GM23338 (cell line): Measurements from ENCODE around the gene R3HDM4. TPM values are rescaled to one million over a fixed set of nuclear protein-coding genes. Genes with fewer than 3 reads are reported as not detected.
"Not testable (repeated sequence)": the region's sequence is repeated elsewhere in the genome, so short reads cannot be mapped to it uniquely, and the experiment has no call there.

ENCODE experiments used
- ATAC-seq: fragments of 200-7000 bp; cut with Tn5 transposase; 3 replicates; pipeline ENCODE4 v1.9.1; 2020
- DNase-seq: peaks from one replicate; pipeline ENCODE4 v3.0.0-alpha.2; 2015; ENCODE audit warnings: low spot score
- H2AFZ ChIP-seq: fragments of 200-600 bp; sonication (generic); 2 replicates; pipeline ENCODE4 v1.8.0; 2016; ENCODE audit warnings: antibody characterized with exemption, mild to moderate bottlenecking, moderate library complexity
- H3F3A ChIP-seq: fragments of 200-600 bp; sonication (generic); replicated peaks from 2 replicates; pipeline ENCODE4 v1.8.0; 2017; ENCODE audit warnings: antibody characterized with exemption, mixed run types, low read depth
- H3K27ac ChIP-seq: fragments of 200-600 bp; sonication (generic); 2 replicates; pipeline ENCODE4 v1.6.1; 2016; ENCODE audit warnings: low read depth
- H3K27me3 ChIP-seq: fragments of 200-600 bp; sonication (generic); 2 replicates; pipeline ENCODE4 v1.8.0; 2016; ENCODE audit warnings: mild to moderate bottlenecking, mixed run types, moderate library complexity; ENCODE audit not compliant: insufficient read depth
- H3K36me3 ChIP-seq: fragments of 200-600 bp; sonication (generic); 2 replicates; pipeline ENCODE4 v1.8.0; 2016; ENCODE audit warnings: mild to moderate bottlenecking; ENCODE audit not compliant: insufficient read depth
- H3K4me1 ChIP-seq: fragments of 200-600 bp; sonication (generic); 2 replicates; pipeline ENCODE4 v1.8.0; 2016; ENCODE audit warnings: mild to moderate bottlenecking, moderate library complexity; ENCODE audit not compliant: insufficient read depth
- H3K4me2 ChIP-seq: fragments of 200-600 bp; sonication (generic); 2 replicates; pipeline ENCODE4 v1.7.1; 2017; ENCODE audit warnings: mixed run types
- H3K4me3 ChIP-seq: fragments of 200-600 bp; sonication (generic); 2 replicates; pipeline ENCODE4 v1.6.1; 2016; ENCODE audit warnings: mixed run types
- H3K79me2 ChIP-seq: fragments of 200-600 bp; sonication (generic); replicated peaks from 2 replicates; pipeline ENCODE4 v1.8.0; 2017; ENCODE audit warnings: mild to moderate bottlenecking; ENCODE audit not compliant: insufficient read depth
- H3K9me2 ChIP-seq: fragments of 200-600 bp; sonication (generic); 2 replicates; pipeline ENCODE4 v1.8.0; 2017; ENCODE audit not compliant: insufficient read depth
- H4K20me1 ChIP-seq: fragments of 200-600 bp; sonication (generic); replicated peaks from 2 replicates; pipeline ENCODE4 v1.8.0; 2017; ENCODE audit warnings: mild to moderate bottlenecking; ENCODE audit not compliant: insufficient read depth
- H3K27ac Mint-ChIP-seq: 2 replicates; pipeline ENCODE4 v1.8.0; 2020; ENCODE audit warnings: inconsistent platforms, mild to moderate bottlenecking, moderate library complexity, mixed read lengths
- H3K27me3 Mint-ChIP-seq: 3 replicates; pipeline ENCODE4 v1.8.0; 2022; ENCODE audit warnings: low read depth, mild to moderate bottlenecking, moderate library complexity, mixed read lengths, inconsistent platforms; ENCODE audit not compliant: insufficient read depth, poor library complexity
- H3K36me3 Mint-ChIP-seq: 3 replicates; pipeline ENCODE4 v1.8.0; 2021; ENCODE audit warnings: low read depth, mild to moderate bottlenecking, inconsistent platforms, moderate library complexity, mixed read lengths
- H3K4me1 Mint-ChIP-seq: 3 replicates; pipeline ENCODE4 v1.8.0; 2020; ENCODE audit warnings: mild to moderate bottlenecking, inconsistent platforms, mixed read lengths
- H3K4me3 Mint-ChIP-seq: 3 replicates; pipeline ENCODE4 v1.8.0; 2021; ENCODE audit warnings: moderate library complexity, mild to moderate bottlenecking, inconsistent platforms, mixed read lengths
- H3K9me3 Mint-ChIP-seq: 3 replicates; pipeline ENCODE4 v1.8.0; 2020; ENCODE audit warnings: moderate library complexity, mild to moderate bottlenecking, inconsistent platforms, mixed read lengths
- CREB1 ChIP-seq: fragments of 250-450 bp; sonication (Bioruptor Pico); IDR thresholded peaks from 2 replicates; pipeline ENCODE4 v1.5.0; 2020; ENCODE audit warnings: low read depth, mild to moderate bottlenecking, moderate library complexity
- CTCF ChIP-seq, 2 experiments: fragments of 200-600 bp in 1 of 2; sonication (generic) in 1 of 2; conservative IDR thresholded peaks; 2 replicates each; pipeline versions ENCODE4 v1.5.1 to v1.6.1; 2016 to 2017; ENCODE audit warnings: antibody characterized with exemption in 2 of 2, low read depth in 2 of 2, mild to moderate bottlenecking in 2 of 2, moderate library complexity in 1 of 2
- JUNB ChIP-seq: IDR thresholded peaks from one replicate; pipeline ENCODE4 v1.6.1; 2016; ENCODE audit warnings: antibody characterized with exemption; ENCODE audit not compliant: unreplicated experiment
- NANOG ChIP-seq: IDR thresholded peaks from 2 replicates; pipeline ENCODE4 v1.6.1; 2016; ENCODE audit warnings: antibody characterized with exemption, borderline replicate concordance
- POLR2AphosphoS5 ChIP-seq: IDR thresholded peaks from 2 replicates; pipeline ENCODE4 v1.6.1; 2016; ENCODE audit warnings: antibody characterized with exemption, low read depth
- REST ChIP-seq: IDR thresholded peaks from one replicate; pipeline ENCODE4 v1.6.1; 2018; ENCODE audit warnings: antibody characterized with exemption; ENCODE audit not compliant: unreplicated experiment
- STAT1 ChIP-seq: IDR thresholded peaks from one replicate; pipeline ENCODE4 v1.6.1; 2016; ENCODE audit warnings: antibody characterized with exemption; ENCODE audit not compliant: unreplicated experiment
- ZNF114 ChIP-seq: fragments of 250-450 bp; sonication (Bioruptor Pico); IDR thresholded peaks from 2 replicates; pipeline ENCODE4 v1.5.0; 2020; ENCODE audit warnings: mild to moderate bottlenecking, moderate library complexity
- ZNF331 ChIP-seq: fragments of 250-450 bp; sonication (Bioruptor Pico); IDR thresholded peaks from 2 replicates; pipeline ENCODE4 v1.5.0; 2020; ENCODE audit warnings: low read depth, mild to moderate bottlenecking, moderate library complexity
- polyA plus RNA-seq: library from polyadenylated mRNA; unstranded; fragments of >200 nt; fragmentation: Nextera tagmentation; extraction: Ambion mirVana; gene quantifications from 2 replicates; pipeline ENCODE4 v1.2.1, GENCODE V29; 2016
- total RNA-seq: library from RNA; depleted of rRNA; stranded (reverse); fragments of >200 nt; shearing (Covaris generic); gene quantifications from 2 replicates; pipeline ENCODE4 v1.2.3, GENCODE V29; 2014
- TF ChIP-seq, protein P1 (sequence below): IDR thresholded peaks from 2 replicates; pipeline ENCODE4 v1.6.1; 2016; ENCODE audit warnings: antibody characterized with exemption

Gene R3HDM4
- total and polyA plus RNA-seq, 2 experiments from 2014 or later = 76.5 to 87.1 TPM

DNA sequence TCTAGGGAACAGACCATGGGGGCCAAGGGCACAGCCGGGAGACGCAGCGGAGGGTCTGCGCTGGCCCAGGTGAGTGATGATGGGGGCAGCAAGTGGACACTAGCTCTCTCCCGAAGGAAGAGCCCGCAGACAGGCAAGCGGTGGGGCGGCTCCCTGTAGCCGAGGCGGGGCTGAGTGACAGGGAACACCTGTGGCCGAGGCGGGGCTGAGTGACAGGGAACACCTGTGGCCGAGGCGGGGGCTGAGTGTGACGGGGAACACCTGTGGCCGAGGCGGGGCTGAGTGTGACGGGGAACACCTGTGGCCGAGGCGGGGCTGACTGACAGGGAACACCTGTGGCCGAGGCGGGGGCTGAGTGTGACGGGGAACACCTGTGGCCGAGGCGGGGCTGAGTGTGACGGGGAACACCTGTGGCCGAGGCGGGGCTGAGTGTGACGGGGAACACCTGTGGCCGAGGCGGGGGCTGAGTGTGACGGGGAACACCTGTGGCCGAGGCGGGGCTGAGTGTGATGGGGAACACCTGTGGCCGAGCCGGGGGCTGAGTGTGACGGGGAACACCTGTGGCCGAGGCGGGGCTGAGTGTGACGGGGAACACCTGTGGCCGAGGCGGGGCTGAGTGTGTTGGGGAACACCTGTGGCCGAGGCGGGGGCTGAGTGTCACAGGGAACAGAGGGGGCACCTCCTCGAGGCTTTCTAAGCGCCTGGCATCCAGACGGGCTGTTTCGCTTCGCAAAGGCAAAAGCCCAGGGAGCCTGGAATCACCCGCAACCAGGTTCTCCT lies 21.4 kb downstream of the R3HDM4 start:
- not testable (repeated sequence) for H3K27ac Mint-ChIP-seq, H3F3A ChIP-seq, H4K20me1 ChIP-seq, H3K36me3 ChIP-seq, DNase-seq, H3K27ac ChIP-seq, H3K9me2 ChIP-seq, H3K27me3 ChIP-seq, H3K9me3 Mint-ChIP-seq, H3K4me1 ChIP-seq, H2AFZ ChIP-seq, H3K79me2 ChIP-seq, H3K4me1 Mint-ChIP-seq, ATAC-seq
- H3K27me3 Mint-ChIP-seq = peaks cover 20% of the 10 kb centered on the region
- Histone ChIP-seq H3K4me3 (peak overlapping the region; percentile 76), H3K4me2 (peak overlapping the region; percentile 86)
- H3K36me3 Mint-ChIP-seq = peaks cover 11% of the 10 kb centered on the region
- H3K4me3 Mint-ChIP-seq = peak overlapping the region; percentile 82; the same call in 2 of the 3 replicates

GRCh38 chr19:890831-891230 lies 22.2 kb downstream of the R3HDM4 start:
- peaks cover 20% of the 10 kb centered on the region for H3K27me3 Mint-ChIP-seq
- peaks cover 3% of the 10 kb centered on the region; the same call in 1 of the 2 replicates for H3F3A ChIP-seq
- DNase-seq (no peak), ATAC-seq (no peak)
- H3K27ac Mint-ChIP-seq = no peak overlapping the region
- no peaks in the 10 kb centered on the region for H3K9me2 ChIP-seq
- no peak overlapping the region for H2AFZ ChIP-seq
- no peaks in the 10 kb centered on the region; the same call in 2 of the 3 replicates for H3K4me1 Mint-ChIP-seq
- H3K79me2 ChIP-seq = no peaks in the 10 kb centered on the region; the same call in 1 of the 2 replicates
- H3K36me3 ChIP-seq = no peaks in the 10 kb centered on the region
- H4K20me1 ChIP-seq = peaks cover 4% of the 10 kb centered on the region; the same call in 1 of the 2 replicates
- H3K27ac ChIP-seq = no peak overlapping the region
- no peaks in the 10 kb centered on the region for H3K4me1 ChIP-seq
- H3K4me2 ChIP-seq = no peak overlapping the region
- peaks cover 9% of the 10 kb centered on the region; the same call in 1 of the 3 replicates for H3K36me3 Mint-ChIP-seq
- no peak overlapping the region for H3K4me3 ChIP-seq
- H3K27me3 ChIP-seq = no peaks in the 10 kb centered on the region
- H3K9me3 Mint-ChIP-seq = peaks cover 3% of the 10 kb centered on the region; the same call in 1 of the 3 replicates
- H3K4me3 Mint-ChIP-seq = peak overlapping the region; percentile 48; the same call in 2 of the 3 replicates
- TF ChIP-seq POLR2AphosphoS5 (no peak), CREB1 (CRISPR knock-in tag) (no peak), NANOG (no peak), STAT1 (no peak), REST (no peak), JUNB (no peak), CTCF (conservative IDR thresholded peaks at IDR 0.05; ENCODE audit: low read depth in 2 of 2) (no peak), ZNF331 (no peak), ZNF114 (no peak)
- TF ChIP-seq, protein P1, sequence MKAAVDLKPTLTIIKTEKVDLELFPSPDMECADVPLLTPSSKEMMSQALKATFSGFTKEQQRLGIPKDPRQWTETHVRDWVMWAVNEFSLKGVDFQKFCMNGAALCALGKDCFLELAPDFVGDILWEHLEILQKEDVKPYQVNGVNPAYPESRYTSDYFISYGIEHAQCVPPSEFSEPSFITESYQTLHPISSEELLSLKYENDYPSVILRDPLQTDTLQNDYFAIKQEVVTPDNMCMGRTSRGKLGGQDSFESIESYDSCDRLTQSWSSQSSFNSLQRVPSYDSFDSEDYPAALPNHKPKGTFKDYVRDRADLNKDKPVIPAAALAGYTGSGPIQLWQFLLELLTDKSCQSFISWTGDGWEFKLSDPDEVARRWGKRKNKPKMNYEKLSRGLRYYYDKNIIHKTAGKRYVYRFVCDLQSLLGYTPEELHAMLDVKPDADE = no peak
